Esophagus muscularis mucosa (tissue), 3 donors: ENCODE data around the gene SUPT6H.

Source experiments
- CTCF ChIP-seq, 3 experiments: fragments of 200-600 bp in 2 of 3; fragments of 450-650 bp in 1 of 3; sonication (generic) in 2 of 3; IDR thresholded peaks; one replicate each; pipeline ENCODE4 v1.5.1; 2017 to 2019; ENCODE audit warnings: antibody characterized with exemption in 3 of 3, mild to moderate bottlenecking in 2 of 3, moderate library complexity in 1 of 3
- POLR2A ChIP-seq: fragments of 450-650 bp; IDR thresholded peaks from one replicate; pipeline ENCODE4 v1.6.1; 2017; ENCODE audit warnings: antibody characterized with exemption, moderate library complexity, mild to moderate bottlenecking, low read depth

- no peak for TF ChIP-seq POLR2A
- TF ChIP-seq CTCF (IDR thresholded peaks at IDR 0.05), result no peak
Observed at GRCh38 chr17:28689011-28689410, 27.0 kb downstream of the SUPT6H start.
